ENCODE results near the gene AGPAT1.
"Not testable (repeated sequence)": the region's sequence is repeated elsewhere in the genome, so short reads cannot be mapped to it uniquely, and the experiment has no call there.

The AGPAT1 gene

GRCh38 chr6:32146687-32147086 lies 29.2 kb downstream of the AGPAT1 start:
- no peak for DNase-seq

- no peak for DNase-seq
Observed at GRCh38 chr6:32146287-32146686, 29.6 kb downstream of the AGPAT1 start.

GRCh38 chr6:32144238-32144637 lies 31.6 kb downstream of the AGPAT1 start:
- DNase-seq, result not testable (repeated sequence)

GRCh38 chr6:32140420-32141046 lies 35.4 kb downstream of the AGPAT1 start:
- DNase-seq, result no peak

- DNase-seq, result no peak
Observed at GRCh38 chr6:32139590-32139989, 36.3 kb downstream of the AGPAT1 start.

GRCh38 chr6:32137454-32137853 lies 38.4 kb downstream of the AGPAT1 start:
- DNase-seq, result no peak

- no peak for DNase-seq
Observed at GRCh38 chr6:32133786-32134185, 42.1 kb downstream of the AGPAT1 start.

- no peak for DNase-seq
Observed at GRCh38 chr6:32132110-32132509, 43.8 kb downstream of the AGPAT1 start.

- DNase-seq, result no peak
Observed at GRCh38 chr6:32131439-32131948, 44.4 kb downstream of the AGPAT1 start.

GRCh38 chr6:32129297-32130088 lies 46.4 kb downstream of the AGPAT1 start:
- DNase-seq, result no peak

GRCh38 chr6:32128751-32129296 lies 47.1 kb downstream of the AGPAT1 start:
- DNase-seq, result no peak

GRCh38 chr6:32127717-32128592 lies 47.9 kb downstream of the AGPAT1 start, which contains the start of gene ATF6B:
Gene ATF6B (minus strand): TSS chr6:32128246. CDS start chr6:32128207, 39 bp downstream.
- DNase-seq, result peak; percentile 99

- no peak for DNase-seq
Observed at GRCh38 chr6:32127409-32127716, 48.5 kb downstream of the AGPAT1 start.

- no peak for DNase-seq
Observed at GRCh38 chr6:32126880-32127279, 49.0 kb downstream of the AGPAT1 start.

- DNase-seq, result no peak
Observed at GRCh38 chr6:32123681-32124080, 52.2 kb downstream of the AGPAT1 start.

GRCh38 chr6:32120573-32121059 lies 55.3 kb downstream of the AGPAT1 start:
- no peak for DNase-seq

- peak; percentile 74 for DNase-seq
Observed at GRCh38 chr6:32118782-32119628, 56.9 kb downstream of the AGPAT1 start.

Measured in CD4-positive, alpha-beta T cell treated with Interleukin-12 subunit alpha and Interleukin-12 subunit beta, for 1 hour (primary cell).